HepG2 (cell line): ENCODE results near the gene TAMALIN. TPM values are rescaled to one million over a fixed set of nuclear protein-coding genes. Genes with fewer than 3 reads are reported as not detected.

Experiments used
- ARID4A ChIP-seq: sonication (generic); formaldehyde crosslinking; IDR thresholded peaks from 2 replicates; pipeline ENCODE4 v1.5.0; 2020; ENCODE audit warnings: mild to moderate bottlenecking, missing genetic modification reagents, borderline replicate concordance
- ATF7 ChIP-seq, 2 experiments: fragments of 450-650 bp in 1 of 2; sonication (generic) in 1 of 2; formaldehyde crosslinking in 1 of 2; IDR thresholded peaks; 2 replicates each; pipeline versions ENCODE4 v1.4.0 to v1.6.1; 2016 to 2020; ENCODE audit warnings: antibody characterized with exemption in 1 of 2, mild to moderate bottlenecking in 1 of 2, missing genetic modification reagents in 1 of 2
- ATM ChIP-seq: fragments of 450-650 bp; IDR thresholded peaks from 2 replicates; pipeline ENCODE4 v1.7.1; 2017; ENCODE audit warnings: mild to moderate bottlenecking, borderline replicate concordance
- GFI1 ChIP-seq: sonication (generic); formaldehyde crosslinking; IDR thresholded peaks from 2 replicates; pipeline ENCODE4 v1.5.0; 2020; ENCODE audit warnings: missing genetic modification reagents, mild to moderate bottlenecking, borderline replicate concordance
- HMGA1 ChIP-seq: sonication (generic); formaldehyde crosslinking; conservative IDR thresholded peaks from 2 replicates; pipeline ENCODE4 v1.4.0; 2020; ENCODE audit warnings: missing genetic modification reagents
- HOXD1 ChIP-seq: sonication (generic); formaldehyde crosslinking; IDR thresholded peaks from 2 replicates; pipeline ENCODE4 v1.5.0; 2020; ENCODE audit warnings: missing genetic modification reagents
- JARID2 ChIP-seq: sonication (generic); formaldehyde crosslinking; IDR thresholded peaks from 2 replicates; pipeline ENCODE4 v1.8.1; 2023; ENCODE audit warnings: missing genetic modification reagents, inconsistent platforms; ENCODE audit not compliant: insufficient replicate concordance
- MIER3 ChIP-seq: IDR thresholded peaks from 2 replicates; pipeline ENCODE4 v1.6.1; 2016; ENCODE audit warnings: missing compliant biosample characterization, borderline replicate concordance
- NFYC ChIP-seq: IDR thresholded peaks from 2 replicates; pipeline ENCODE4 v1.6.1; 2016; ENCODE audit warnings: missing genetic modification reagents, missing compliant biosample characterization
- PAF1 ChIP-seq: IDR thresholded peaks from 2 replicates; pipeline ENCODE4 v1.6.1; 2016; ENCODE audit warnings: missing genetic modification reagents, missing compliant biosample characterization
- SIN3A ChIP-seq: IDR thresholded peaks from 2 replicates; pipeline ENCODE4 v1.6.1; 2011; ENCODE audit warnings: low read depth, mild to moderate bottlenecking, control low read depth, low read length, borderline replicate concordance
- TEF ChIP-seq: sonication (generic); formaldehyde crosslinking; IDR thresholded peaks from 2 replicates; pipeline ENCODE4 v1.5.0; 2020; ENCODE audit warnings: missing genetic modification reagents
- TFAP4 ChIP-seq: sonication (generic); IDR thresholded peaks from 2 replicates; pipeline ENCODE4 v1.6.1; 2016; ENCODE audit warnings: low read depth, borderline replicate concordance
- ZBTB42 ChIP-seq: sonication (generic); formaldehyde crosslinking; IDR thresholded peaks from 2 replicates; pipeline ENCODE4 v1.5.0; 2020; ENCODE audit warnings: mild to moderate bottlenecking, missing genetic modification reagents
- ZBTB46 ChIP-seq: sonication (generic); formaldehyde crosslinking; IDR thresholded peaks from 2 replicates; pipeline ENCODE4 v1.4.0; 2020; ENCODE audit warnings: mild to moderate bottlenecking, missing genetic modification reagents, borderline replicate concordance
- ZBTB7A ChIP-seq: sonication (generic); formaldehyde crosslinking; IDR thresholded peaks from 2 replicates; pipeline ENCODE4 v1.8.0; 2022; ENCODE audit warnings: mild to moderate bottlenecking, missing genetic modification reagents
- ZNF124 ChIP-seq: sonication (generic); formaldehyde crosslinking; IDR thresholded peaks from 2 replicates; pipeline ENCODE4 v1.4.0; 2020; ENCODE audit warnings: missing genetic modification reagents
- ZNF138 ChIP-seq: sonication (generic); formaldehyde crosslinking; IDR thresholded peaks from 2 replicates; pipeline ENCODE4 v1.5.0; 2020; ENCODE audit warnings: mild to moderate bottlenecking, low read depth, missing genetic modification reagents
- ZNF253 ChIP-seq: sonication (generic); formaldehyde crosslinking; IDR thresholded peaks from 2 replicates; pipeline ENCODE4 v1.8.0; 2022; ENCODE audit warnings: mild to moderate bottlenecking, missing genetic modification reagents, borderline replicate concordance
- ZNF256 ChIP-seq: sonication (generic); formaldehyde crosslinking; conservative IDR thresholded peaks from 2 replicates; pipeline ENCODE4 v1.4.0; 2020; ENCODE audit warnings: missing genetic modification reagents
- ZNF644 ChIP-seq: IDR thresholded peaks from 2 replicates; pipeline ENCODE4 v1.6.1; 2016; ENCODE audit warnings: low read depth
- ZNF766 ChIP-seq: sonication (generic); formaldehyde crosslinking; IDR thresholded peaks from 2 replicates; pipeline ENCODE4 v1.5.0; 2020; ENCODE audit warnings: missing genetic modification reagents, borderline replicate concordance
- ZNF816 ChIP-seq: sonication (generic); formaldehyde crosslinking; IDR thresholded peaks from 2 replicates; pipeline ENCODE4 v1.8.0; 2022; ENCODE audit warnings: missing genetic modification reagents, mild to moderate bottlenecking, borderline replicate concordance
- polyA plus RNA-seq, 8 experiments: library from polyadenylated mRNA; depleted of rRNA in 3 of 8; stranded (reverse) in 7 of 8; unstranded in 1 of 8; fragments of >200 nt; fragmentation: Illumina TruSeq in 4 of 8; extraction: Trizol in 4 of 8; gene quantifications; 2 replicates each; pipeline versions ENCODE4 v1.2.1 to v1.2.3, GENCODE V29; 2011 to 2016; ENCODE audit warnings: low read depth in 4 of 8, missing spikeins in 1 of 8, mixed read lengths in 1 of 8; ENCODE audit not compliant: insufficient read depth in 1 of 8
- total RNA-seq, 5 experiments: library from RNA; depleted of rRNA; stranded (reverse); fragments of >200 nt; fragmentation: Illumina TruSeq; extraction: Trizol; gene quantifications; 2 replicates each; pipeline ENCODE4 v1.2.3, GENCODE V29; 2016; ENCODE audit warnings: low read depth in 1 of 5

TAMALIN gene
- total and polyA plus RNA-seq, 2 of the 13 experiments (the other 11 are each of a cell fraction or from before 2014, with no cell fraction given): 2.9 to 10.9 TPM

GRCh38 chr12:52050758-52051541 is 44.2 kb downstream of the TAMALIN start, which contains the start of gene NR4A1 (continued):
- TF ChIP-seq TEF (CRISPR knock-in tag): no peak
- no peak for TF ChIP-seq ZNF816 (CRISPR knock-in tag)
- TF ChIP-seq HMGA1 (CRISPR knock-in tag): no peak
- TF ChIP-seq ZBTB42 (CRISPR knock-in tag): no peak
- TF ChIP-seq ZNF644 (CRISPR knock-in tag): no peak
- peak; percentile 64 for TF ChIP-seq JARID2 (CRISPR knock-in tag)
- no peak; the same call in 1 of the 2 replicates for TF ChIP-seq ZBTB46
- no peak for TF ChIP-seq ZNF124 (CRISPR knock-in tag)
- no peak for TF ChIP-seq ZNF766 (CRISPR knock-in tag)
- TF ChIP-seq TFAP4: 0 out of 2 replicates have a peak, but pooled peaks have one; percentile 24
- no peak for TF ChIP-seq PAF1 (CRISPR knock-in tag)
- TF ChIP-seq SIN3A: peak; percentile 35; the same call in 1 of the 2 replicates
- no peak for TF ChIP-seq ATM
- no peak for TF ChIP-seq NFYC (CRISPR knock-in tag)
- no peak for TF ChIP-seq ATF7 (IDR thresholded peaks at IDR 0.05)
- TF ChIP-seq ATF7 (CRISPR knock-in tag; IDR thresholded peaks at IDR 0.05): peak; percentile 20; the same call in 1 of the 2 replicates
- no peak for TF ChIP-seq ZBTB7A
- no peak for TF ChIP-seq HOXD1 (CRISPR knock-in tag)
- TF ChIP-seq ZNF256 (CRISPR knock-in tag): no peak
- TF ChIP-seq GFI1 (CRISPR knock-in tag): no peak; the same call in 1 of the 2 replicates
- peak; percentile 78 for TF ChIP-seq ARID4A
- no peak for TF ChIP-seq ZNF138 (CRISPR knock-in tag)
- TF ChIP-seq MIER3 (CRISPR knock-in tag): no peak
- no peak for TF ChIP-seq ZNF253
